Keratinocyte (primary cell): Measurements from ENCODE around the gene VDAC2. TPM values are rescaled to one million over a fixed set of nuclear protein-coding genes. Genes with fewer than 3 reads are reported as not detected.

ENCODE experiments used
- DNase-seq: peaks from one replicate; pipeline ENCODE4 v3.0.0-alpha.2; 2011; ENCODE audit warnings: low read depth, missing footprints, low spot score
- FAIRE-seq: peaks from 2 replicates; lab custom pipeline; 2011; peaks lifted over from hg19 to GRCh38; lab: Jason Lieb, UNC
- H2AFZ ChIP-seq: 2 replicates; pipeline ENCODE4 v1.6.0; 2012; ENCODE audit warnings: low read length, control low read depth, inconsistent platforms; ENCODE audit not compliant: control insufficient read depth
- H3K27ac ChIP-seq: 2 replicates; pipeline ENCODE4 v1.5.1; 2011; ENCODE audit warnings: low read length; ENCODE audit not compliant: control insufficient read depth, insufficient read depth
- H3K27me3 ChIP-seq: 3 replicates; pipeline ENCODE4 v1.6.0; 2011; ENCODE audit warnings: low read length; ENCODE audit not compliant: control insufficient read depth, insufficient read depth; ENCODE audit errors: extremely low read depth
- H3K36me3 ChIP-seq, 2 experiments: 2 replicates in 1 of 2; 3 replicates in 1 of 2; pipeline ENCODE4 v1.5.1; 2011; ENCODE audit warnings: low read length in 2 of 2, mild to moderate bottlenecking in 1 of 2; ENCODE audit not compliant: control insufficient read depth in 2 of 2, insufficient read depth in 2 of 2; ENCODE audit errors: extremely low read depth in 1 of 2
- H3K4me1 ChIP-seq: 3 replicates; pipeline ENCODE4 v1.5.1; 2011; ENCODE audit warnings: low read length; ENCODE audit not compliant: control insufficient read depth, insufficient read depth; ENCODE audit errors: extremely low read depth
- H3K4me2 ChIP-seq: 3 replicates; pipeline ENCODE4 v1.6.0; 2011; ENCODE audit warnings: low read depth, low read length; ENCODE audit not compliant: control insufficient read depth, insufficient read depth; ENCODE audit errors: extremely low read depth
- H3K4me3 ChIP-seq, 3 experiments: fragments of 200-600 bp in 1 of 3; sonication (generic) in 1 of 3; 2 replicates in 2 of 3; 3 replicates in 1 of 3; pipeline ENCODE4 v1.5.1; 2011 to 2016; ENCODE audit warnings: low read length in 3 of 3, mild to moderate bottlenecking in 3 of 3, control low read depth in 2 of 3, inconsistent platforms in 1 of 3, low read depth in 1 of 3, mixed read lengths in 1 of 3, mixed run types in 1 of 3, moderate library complexity in 1 of 3; ENCODE audit not compliant: control insufficient read depth in 2 of 3, insufficient read depth in 2 of 3; ENCODE audit errors: extremely low read depth in 1 of 3
- H3K79me2 ChIP-seq: 2 replicates; pipeline ENCODE4 v1.6.0; 2012; ENCODE audit warnings: low read length; ENCODE audit not compliant: control insufficient read depth, insufficient read depth
- H3K9ac ChIP-seq: 3 replicates; pipeline ENCODE4 v1.6.0; 2011; ENCODE audit warnings: low read length; ENCODE audit not compliant: control insufficient read depth, insufficient read depth; ENCODE audit errors: extremely low read depth
- H3K9me1 ChIP-seq: 3 replicates; pipeline ENCODE4 v1.6.0; 2011; ENCODE audit warnings: low read length; ENCODE audit not compliant: control insufficient read depth, insufficient read depth; ENCODE audit errors: extremely low read depth
- H3K9me3 ChIP-seq: 2 replicates; pipeline ENCODE4 v1.5.1; 2012; ENCODE audit warnings: low read depth, low read length; ENCODE audit not compliant: control insufficient read depth
- H4K20me1 ChIP-seq: 3 replicates; pipeline ENCODE4 v1.6.0; 2011; ENCODE audit warnings: low read length; ENCODE audit not compliant: control insufficient read depth, insufficient read depth; ENCODE audit errors: extremely low read depth
- EZH2 ChIP-seq: IDR thresholded peaks from one replicate; pipeline ENCODE4 v1.6.1; 2012; ENCODE audit warnings: inconsistent platforms, mild to moderate bottlenecking, low read length, moderate library complexity
- dilution Hi-C: fragments of 300-500 bp; cut with MboI; formaldehyde crosslinking; loops from one replicate; pipeline ENCODE4 v1.7.0; 2020; ENCODE audit warnings: low sequenced_read_pairs; ENCODE audit not compliant: extremely low pct_ligation_motif_present
- polyA plus RNA-seq, 5 experiments: library from polyadenylated mRNA; depleted of rRNA in 3 of 5; stranded (reverse) in 3 of 5; stranded (forward) in 1 of 5; unstranded in 1 of 5; fragments of >200 nt; gene quantifications; 1 replicate in 1 of 5; 2 replicates in 3 of 5; 3 replicates in 1 of 5; pipeline versions ENCODE4 v1.2.1 to v1.2.3, GENCODE V29; 2011 to 2012; ENCODE audit warnings: missing spikeins in 2 of 5, low read depth in 1 of 5, low replicate concordance in 1 of 5
- TF ChIP-seq, protein P1 (sequence below), 3 experiments: IDR thresholded peaks in 1 of 3; conservative IDR thresholded peaks in 1 of 3; optimal IDR thresholded peaks in 1 of 3; 2 replicates in 2 of 3; 3 replicates in 1 of 3; pipeline versions ENCODE3 to v1.5.1; 2011; ENCODE audit warnings: low read length in 3 of 3, mild to moderate bottlenecking in 3 of 3, moderate library complexity in 2 of 3, control low read depth in 1 of 3, inconsistent platforms in 1 of 3; ENCODE audit not compliant: insufficient read depth in 2 of 3; ENCODE audit errors: extremely low read depth in 1 of 3

VDAC2 gene
- polyA plus RNA-seq, 1 donor (not counting 4 experiments of a cell fraction or from before 2014, with no cell fraction given), result 152 TPM

GRCh38 chr10:75170215-75170614 is 40.4 kb upstream of the VDAC2 start:
- Histone ChIP-seq H3K9me3 (no peaks in the 10 kb centered on the region), H3K4me1 (no peaks in the 10 kb centered on the region), H3K9me1 (no peaks in the 10 kb centered on the region), H3K27me3 (no peaks in the 10 kb centered on the region), H3K4me2 (no peak overlapping the region), H4K20me1 (no peaks in the 10 kb centered on the region), H2AFZ (no peak overlapping the region), H3K27ac (no peak overlapping the region), H3K79me2 (peaks cover 8% of the 10 kb centered on the region), H3K4me3 (no peak overlapping the region), H3K36me3 (peaks cover 0 to 3% of the 10 kb centered on the region in 2 experiments), H3K9ac (no peak overlapping the region)
- dilution Hi-C loops, result no loop called here
- DNase-seq (no peak), FAIRE-seq (no peak)
- TF ChIP-seq, protein P1, sequence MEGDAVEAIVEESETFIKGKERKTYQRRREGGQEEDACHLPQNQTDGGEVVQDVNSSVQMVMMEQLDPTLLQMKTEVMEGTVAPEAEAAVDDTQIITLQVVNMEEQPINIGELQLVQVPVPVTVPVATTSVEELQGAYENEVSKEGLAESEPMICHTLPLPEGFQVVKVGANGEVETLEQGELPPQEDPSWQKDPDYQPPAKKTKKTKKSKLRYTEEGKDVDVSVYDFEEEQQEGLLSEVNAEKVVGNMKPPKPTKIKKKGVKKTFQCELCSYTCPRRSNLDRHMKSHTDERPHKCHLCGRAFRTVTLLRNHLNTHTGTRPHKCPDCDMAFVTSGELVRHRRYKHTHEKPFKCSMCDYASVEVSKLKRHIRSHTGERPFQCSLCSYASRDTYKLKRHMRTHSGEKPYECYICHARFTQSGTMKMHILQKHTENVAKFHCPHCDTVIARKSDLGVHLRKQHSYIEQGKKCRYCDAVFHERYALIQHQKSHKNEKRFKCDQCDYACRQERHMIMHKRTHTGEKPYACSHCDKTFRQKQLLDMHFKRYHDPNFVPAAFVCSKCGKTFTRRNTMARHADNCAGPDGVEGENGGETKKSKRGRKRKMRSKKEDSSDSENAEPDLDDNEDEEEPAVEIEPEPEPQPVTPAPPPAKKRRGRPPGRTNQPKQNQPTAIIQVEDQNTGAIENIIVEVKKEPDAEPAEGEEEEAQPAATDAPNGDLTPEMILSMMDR (optimal IDR thresholded peaks at IDR 0.05 in 1 of 3, IDR thresholded peaks at IDR 0.05 in 1 of 3, conservative IDR thresholded peaks at IDR 0.05 in 1 of 3; ENCODE audit: extremely low read depth in 1 of 3, insufficient read depth in 2 of 3, low read length in 3 of 3), result no peak
- no peak for TF ChIP-seq EZH2

DNA sequence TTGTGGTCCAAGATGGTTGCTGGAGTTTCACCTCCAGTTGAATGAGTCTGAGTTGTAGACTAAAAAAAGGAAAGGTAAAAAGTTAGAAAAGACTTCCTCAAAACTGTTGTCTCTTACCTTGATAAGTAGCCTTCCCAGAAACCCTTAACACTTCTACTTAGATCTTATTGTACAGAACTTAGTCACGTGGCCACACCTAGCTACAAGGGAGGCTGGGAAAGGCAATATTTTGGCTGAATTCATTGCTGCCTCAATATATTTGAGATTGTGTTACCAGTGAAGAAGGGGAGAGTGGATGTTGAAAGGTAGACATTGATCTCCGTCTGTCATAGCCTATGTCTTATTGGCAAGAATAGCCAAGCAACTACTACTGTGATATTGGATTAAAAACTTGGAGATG is 35.5 kb upstream of the VDAC2 start:
- H3K4me2 ChIP-seq, result no peak overlapping the region
- no peaks in the 10 kb centered on the region for H4K20me1 ChIP-seq
- no peak overlapping the region for H3K9ac ChIP-seq
- peaks cover 1% of the 10 kb centered on the region for H3K79me2 ChIP-seq
- DNase-seq, result no peak
- TF ChIP-seq, protein P1 (optimal IDR thresholded peaks at IDR 0.05 in 1 of 3, IDR thresholded peaks at IDR 0.05 in 1 of 3, conservative IDR thresholded peaks at IDR 0.05 in 1 of 3; ENCODE audit: extremely low read depth in 1 of 3, insufficient read depth in 2 of 3, low read length in 3 of 3), result no peak
- H2AFZ ChIP-seq, result no peak overlapping the region
- no peaks in the 10 kb centered on the region for H3K9me3 ChIP-seq
- FAIRE-seq, result no peak
- H3K27ac ChIP-seq, result no peak overlapping the region
- H3K27me3 ChIP-seq, result no peaks in the 10 kb centered on the region
- dilution Hi-C loops, result no loop called here
- peaks cover 0 to 9% of the 10 kb centered on the region in 2 experiments for H3K36me3 ChIP-seq
- no peaks in the 10 kb centered on the region for H3K9me1 ChIP-seq
- H3K4me3 ChIP-seq, result no peak overlapping the region
- no peaks in the 10 kb centered on the region for H3K4me1 ChIP-seq
